Common myeloid progenitor, CD34-positive (primary cell): ENCODE data around the gene SPPL3.

Source experiments
- CTCF ChIA-PET: fragments of 350-600 bp; sonication (Branson Sonifier 250); formaldehyde crosslinking; loops from one replicate; lab custom pipeline; 2021; ENCODE audit warnings: antibody characterized with exemption; lab: Charles Lee
- POLR2A ChIA-PET: fragments of 350-600 bp; sonication (Branson Sonifier 250); formaldehyde crosslinking; loops from one replicate; lab custom pipeline; 2021; ENCODE audit warnings: antibody characterized with exemption; lab: Charles Lee
- DNase-seq, 3 donors: peaks; one replicate each; pipeline versions ENCODE4 v3.0.0 to v3.0.0-alpha.2; 2013
- H3K27ac ChIP-seq, 2 experiments: 1 replicate in 1 of 2; 2 replicates in 1 of 2; pipeline ENCODE4 v1.7.0; 2013; ENCODE audit warnings: inconsistent platforms in 2 of 2, low read length in 2 of 2, mild to moderate bottlenecking in 2 of 2, low read depth in 1 of 2, moderate library complexity in 1 of 2; ENCODE audit not compliant: severe bottlenecking in 2 of 2, insufficient read depth in 1 of 2, poor library complexity in 1 of 2
- H3K27me3 ChIP-seq, 5 experiments: replicated peaks in 2 of 5; 1 replicate in 3 of 5; 2 replicates in 2 of 5; pipeline versions ENCODE4 v1.6.1 to v1.7.0; 2013; ENCODE audit warnings: low read length in 4 of 5, mild to moderate bottlenecking in 2 of 5, moderate library complexity in 2 of 5, inconsistent platforms in 1 of 5; ENCODE audit not compliant: insufficient read depth in 5 of 5, control insufficient read depth in 4 of 5
- H3K36me3 ChIP-seq, 4 experiments: 1 replicate in 2 of 4; 2 replicates in 2 of 4; pipeline versions ENCODE4 v1.6.1 to v1.7.0; 2013; ENCODE audit warnings: low read length in 3 of 4, control low read depth in 1 of 4, mild to moderate bottlenecking in 1 of 4; ENCODE audit not compliant: control insufficient read depth in 4 of 4, insufficient read depth in 4 of 4
- H3K4me1 ChIP-seq, 4 experiments: 1 replicate in 3 of 4; 2 replicates in 1 of 4; pipeline versions ENCODE4 v1.6.1 to v1.7.1; 2013; ENCODE audit warnings: low read length in 3 of 4, mild to moderate bottlenecking in 3 of 4, control low read depth in 1 of 4, inconsistent platforms in 1 of 4, moderate library complexity in 1 of 4; ENCODE audit not compliant: control insufficient read depth in 4 of 4, insufficient read depth in 4 of 4; ENCODE audit errors: control extremely low read depth in 1 of 4
- H3K4me3 ChIP-seq, 7 experiments: 1 replicate in 4 of 7; 2 replicates in 3 of 7; pipeline versions ENCODE4 v1.5.1 to v1.7.0; 2013; ENCODE audit warnings: mild to moderate bottlenecking in 7 of 7, low read length in 6 of 7, moderate library complexity in 6 of 7, inconsistent platforms in 2 of 7, low read depth in 2 of 7, control low read depth in 1 of 7; ENCODE audit not compliant: insufficient read depth in 4 of 7, control insufficient read depth in 1 of 7; ENCODE audit errors: extremely low read depth in 1 of 7
- H3K9me3 ChIP-seq, 5 experiments: 1 replicate in 4 of 5; 2 replicates in 1 of 5; pipeline versions ENCODE4 v1.6.1 to v1.7.1; 2013; ENCODE audit warnings: low read length in 4 of 5, mild to moderate bottlenecking in 2 of 5, inconsistent platforms in 1 of 5, low read depth in 1 of 5, moderate library complexity in 1 of 5; ENCODE audit not compliant: control insufficient read depth in 4 of 5, insufficient read depth in 2 of 5; ENCODE audit errors: control extremely low read depth in 1 of 5
- WGBS: methylation state at CpG from one replicate; pipeline ENCODE4 v1.1.5; 2013; ENCODE audit not compliant: insufficient coverage; 5-methylcytosine and 5-hydroxymethylcytosine counted together

SPPL3 gene

GRCh38 chr12:120922279-120922678, 18.1 kb upstream of the SPPL3 start:
- 100% methylated on average over 3 of the region's 3 CpGs for WGBS
- H3K4me1 ChIP-seq = no peaks in the 10 kb centered on the region
- H3K36me3 ChIP-seq = no peaks in the 10 kb centered on the region
- ChIA-PET CTCF (interaction anchor here (1.1 kb wide), 1 partner anchor 273 kb away, joined by 6 read pairs; no protein-coding TSS in a partner anchor), POLR2A (interaction anchor here (0.6 kb wide), 1 partner anchor 78 kb away, joined by 3 read pairs; no protein-coding TSS in a partner anchor)
- no peaks in the 10 kb centered on the region for H3K27me3 ChIP-seq
- no peak overlapping the region for H3K4me3 ChIP-seq
- DNase-seq = no peak
- peaks cover 0 to 8% (median 5%) of the 10 kb centered on the region in 5 experiments for H3K9me3 ChIP-seq
- no peak overlapping the region for H3K27ac ChIP-seq

- CTCF ChIA-PET = interaction anchor here (1.1 kb wide), 1 partner anchor 272 kb away, joined by 6 read pairs; no protein-coding TSS in a partner anchor
- Histone ChIP-seq H3K4me1 (no peaks in the 10 kb centered on the region), H3K4me3 (no peak overlapping the region), H3K9me3 (peaks cover 0 to 11% (median 5%) of the 10 kb centered on the region in 5 experiments), H3K27me3 (no peaks in the 10 kb centered on the region), H3K27ac (no peak overlapping the region), H3K36me3 (no peaks in the 10 kb centered on the region)
- POLR2A ChIA-PET = interaction anchor here (0.6 kb wide), 1 partner anchor 77 kb away, joined by 3 read pairs; no protein-coding TSS in a partner anchor
- no peak for DNase-seq
These were observed 17.5 kb upstream of the SPPL3 start for GRCh38 chr12:120921637-120922036.

GRCh38 chr12:120920178-120920577, 16.0 kb upstream of the SPPL3 start:
- Histone ChIP-seq H3K27ac (no peak overlapping the region), H3K27me3 (no peaks in the 10 kb centered on the region), H3K9me3 (peaks cover 0 to 12% (median 5%) of the 10 kb centered on the region in 5 experiments), H3K4me3 (no peak overlapping the region), H3K36me3 (no peaks in the 10 kb centered on the region), H3K4me1 (no peaks in the 10 kb centered on the region)
- POLR2A ChIA-PET = interaction anchor here (0.6 kb wide), 1 partner anchor 17 kb away, joined by 3 read pairs; no protein-coding TSS in a partner anchor
- 100% methylated on average over 3 of the region's 3 CpGs for WGBS
- DNase-seq = no peak
- CTCF ChIA-PET = interaction anchor here (0.8 to 1.2 kb wide), 3 partner anchors 10 to 60 kb away, joined by 3 to 4 read pairs (median 3); no protein-coding TSS in a partner anchor

DNA sequence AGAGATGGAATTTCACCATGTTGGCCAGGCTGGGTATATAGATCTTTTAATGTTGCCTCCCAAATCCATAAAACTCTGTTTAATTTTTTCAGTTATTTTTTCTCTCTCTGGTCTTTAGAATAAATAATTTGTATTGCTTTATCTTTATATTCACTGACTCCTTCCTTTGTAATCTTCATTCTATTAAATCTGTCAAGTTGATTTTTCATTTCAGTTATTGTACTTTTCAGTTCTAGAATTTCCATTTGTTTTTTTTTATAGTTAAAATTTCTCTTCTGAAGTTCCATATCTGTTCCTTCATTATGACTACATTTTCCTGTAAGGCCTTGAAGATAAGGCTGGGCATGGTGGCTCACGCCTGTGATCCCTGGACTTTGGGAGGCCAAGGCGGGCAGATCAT, 13.6 kb upstream of the SPPL3 start:
- POLR2A ChIA-PET = no interaction called here
- Histone ChIP-seq H3K27ac (no peak overlapping the region), H3K27me3 (no peaks in the 10 kb centered on the region), H3K36me3 (no peaks in the 10 kb centered on the region), H3K4me3 (no peak overlapping the region), H3K4me1 (no peaks in the 10 kb centered on the region), H3K9me3 (peaks cover 0 to 12% (median 5%) of the 10 kb centered on the region in 5 experiments)
- 100% methylated on average over 2 of the region's 2 CpGs for WGBS
- DNase-seq = no peak
- CTCF ChIA-PET = no interaction called here

GRCh38 chr12:120916561-120916960, 12.4 kb upstream of the SPPL3 start:
- Histone ChIP-seq H3K9me3 (peaks cover 0 to 12% (median 5%) of the 10 kb centered on the region in 5 experiments), H3K27ac (no peak overlapping the region), H3K4me1 (no peaks in the 10 kb centered on the region), H3K36me3 (no peaks in the 10 kb centered on the region), H3K4me3 (no peak overlapping the region), H3K27me3 (no peaks in the 10 kb centered on the region)
- no peak for DNase-seq
- CTCF ChIA-PET = no interaction called here
- POLR2A ChIA-PET = no interaction called here
- WGBS = over 99% methylated on average over 14 of the region's 14 CpGs

- Histone ChIP-seq H3K4me3 (no peak overlapping the region), H3K27me3 (no peaks in the 10 kb centered on the region), H3K4me1 (no peaks in the 10 kb centered on the region), H3K27ac (no peak overlapping the region), H3K36me3 (no peaks in the 10 kb centered on the region), H3K9me3 (peaks cover 0 to 12% (median 5%) of the 10 kb centered on the region in 5 experiments)
- ChIA-PET POLR2A (no interaction called here), CTCF (interaction anchor here (1.6 kb wide), 1 partner anchor 57 kb away, joined by 3 read pairs; no protein-coding TSS in a partner anchor)
- 99% methylated on average over 7 of the region's 7 CpGs for WGBS
- DNase-seq = no peak
These were observed 10.6 kb upstream of the SPPL3 start for GRCh38 chr12:120914794-120915193.

DNA sequence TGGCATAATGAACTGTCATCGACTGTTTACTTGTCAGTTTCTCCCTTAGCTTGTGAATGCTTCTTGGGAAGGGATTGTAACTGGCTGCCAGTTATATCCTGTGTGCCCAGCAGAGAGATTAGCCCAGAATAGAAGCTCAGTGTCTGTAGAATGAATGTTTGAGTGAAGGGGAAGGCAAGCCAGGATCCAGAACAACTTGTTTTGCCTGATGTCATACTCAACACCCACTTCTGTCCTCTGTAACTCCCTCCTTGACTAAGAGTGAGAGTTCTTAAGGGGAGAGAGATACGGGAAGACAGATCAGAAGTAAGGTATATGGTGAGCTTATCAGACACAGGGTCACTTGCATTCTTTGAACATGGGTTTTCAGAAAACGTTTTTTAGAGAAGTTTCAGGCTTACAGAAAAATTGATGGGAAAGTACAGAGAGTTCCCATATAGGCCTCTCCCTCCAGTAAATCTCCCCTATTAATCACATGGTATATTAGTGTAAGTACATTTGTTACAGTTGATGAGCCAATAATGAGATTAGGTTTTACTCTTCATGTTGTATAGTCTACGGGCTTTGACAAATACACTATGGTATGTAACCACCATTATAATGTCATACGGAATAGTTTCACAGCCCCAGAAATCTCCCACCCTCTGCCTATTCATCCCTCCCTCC, 5.6 kb upstream of the SPPL3 start:
- no peak for DNase-seq
- no peak overlapping the region for H3K4me3 ChIP-seq
- no peak overlapping the region for H3K27ac ChIP-seq
- no peaks in the 10 kb centered on the region for H3K27me3 ChIP-seq
- POLR2A ChIA-PET = no interaction called here
- no peaks in the 10 kb centered on the region for H3K36me3 ChIP-seq
- H3K4me1 ChIP-seq = peaks cover 0 to 2% (median under 1%) of the 10 kb centered on the region in 4 experiments
- CTCF ChIA-PET = interaction anchor here (0.6 to 1.5 kb wide), 6 partner anchors 23 to 260 kb away, joined by 3 to 4 read pairs (median 3); no protein-coding TSS in a partner anchor
- H3K9me3 ChIP-seq = no peaks in the 10 kb centered on the region
- 100% methylated on average over 2 of the region's 5 CpGs for WGBS
